Fibroblast of skin of right biceps (primary cell): ENCODE measurements around the gene INPP5F.
A peak's percentile ranks its signal among the peaks of the same experiment; 100 is the strongest.
"Not testable (repeated sequence)": the region's sequence is repeated elsewhere in the genome, so short reads cannot be mapped to it uniquely, and the experiment has no call there.

ENCODE experiments used
- DNase-seq: peaks from one replicate; pipeline ENCODE4 v3.0.0-alpha.2; 2013

INPP5F gene

GRCh38 chr10:119778776-119779445 is 53.1 kb downstream of the INPP5F start:
- no peak for DNase-seq

- DNase-seq = no peak
Observed at GRCh38 chr10:119780879-119781480, 55.1 kb downstream of the INPP5F start.

- DNase-seq = no peak
Observed at GRCh38 chr10:119781498-119781897, 55.6 kb downstream of the INPP5F start.

- peak; percentile 26 for DNase-seq
Observed at GRCh38 chr10:119782981-119783664, 57.3 kb downstream of the INPP5F start.

GRCh38 chr10:119783665-119784027 is 57.8 kb downstream of the INPP5F start:
- DNase-seq = no peak

- DNase-seq = peak; percentile 15
Observed at GRCh38 chr10:119784340-119785067, 58.7 kb downstream of the INPP5F start.

- DNase-seq = peak; percentile 59
Observed at GRCh38 chr10:119786117-119786769, 60.4 kb downstream of the INPP5F start.

- DNase-seq = not testable (repeated sequence)
Observed at GRCh38 chr10:119795101-119795500, 69.3 kb downstream of the INPP5F start.

GRCh38 chr10:119796039-119796438 is 70.2 kb downstream of the INPP5F start:
- no peak for DNase-seq

- peak; percentile 8 for DNase-seq
Observed at GRCh38 chr10:119801176-119801575, 75.3 kb downstream of the INPP5F start.

- peak; percentile 30 for DNase-seq
Observed at GRCh38 chr10:119801998-119802538, 76.2 kb downstream of the INPP5F start.

GRCh38 chr10:119803264-119803663 is 77.4 kb downstream of the INPP5F start:
- DNase-seq = peak; percentile 83

GRCh38 chr10:119805702-119806230 is 79.9 kb downstream of the INPP5F start:
- DNase-seq = peak; percentile 8

GRCh38 chr10:119806334-119807130 is 80.7 kb downstream of the INPP5F start:
- DNase-seq = no peak

- DNase-seq = peak; percentile 91
Observed at GRCh38 chr10:119807960-119808697, 82.3 kb downstream of the INPP5F start.

GRCh38 chr10:119811122-119811521 is 85.3 kb downstream of the INPP5F start:
- no peak for DNase-seq

GRCh38 chr10:119812684-119813083 is 86.8 kb downstream of the INPP5F start:
- no peak for DNase-seq

GRCh38 chr10:119815671-119816070 is 89.8 kb downstream of the INPP5F start:
- DNase-seq = no peak

- peak; percentile 83 for DNase-seq
Observed at GRCh38 chr10:119817991-119818888, 92.4 kb downstream of the INPP5F start.

- peak; percentile 36 for DNase-seq
Observed at GRCh38 chr10:119818889-119819270, 93.0 kb downstream of the INPP5F start.
